H1 (cell line): Measurements from ENCODE around the gene ITGB8. TPM values are rescaled to one million over a fixed set of nuclear protein-coding genes. Genes with fewer than 3 reads are reported as not detected.

ENCODE experiments used
- CTCF ChIA-PET: fragments of 300-600 bp; sonication (Branson Sonifier 250); formaldehyde crosslinking; loops from one replicate; lab custom pipeline; 2021; ENCODE audit not compliant: partially characterized antibody; lab: Charles Lee
- POLR2A ChIA-PET: fragments of 300-600 bp; sonication (Branson Sonifier 250); formaldehyde crosslinking; loops from one replicate; lab custom pipeline; 2021; ENCODE audit warnings: inconsistent platforms; ENCODE audit not compliant: partially characterized antibody; lab: Charles Lee
- DNase-seq, 2 experiments: peaks; one replicate each; pipeline versions ENCODE4 v3.0.0 to v3.0.0-alpha.2; 2010 to 2022; ENCODE audit warnings: low spot score in 2 of 2, low read depth in 1 of 2, mixed read lengths in 1 of 2
- FAIRE-seq: peaks from 2 replicates; lab custom pipeline; 2011; peaks lifted over from hg19 to GRCh38; lab: Jason Lieb, UNC
- H2AFZ ChIP-seq: 2 replicates; pipeline ENCODE4 v1.8.1; 2012; ENCODE audit warnings: low read length, inconsistent platforms
- H2AK5ac ChIP-seq: 2 replicates; pipeline ENCODE4 v1.6.1; 2013; ENCODE audit warnings: low read depth, low read length
- H2BK120ac ChIP-seq: replicated peaks from 2 replicates; pipeline ENCODE3; 2013; ENCODE audit warnings: low read depth, low read length, inconsistent platforms
- H2BK12ac ChIP-seq: 2 replicates; pipeline ENCODE4 v1.6.1; 2013; ENCODE audit warnings: low read depth, low read length
- H2BK15ac ChIP-seq: 2 replicates; pipeline ENCODE4 v1.6.1; 2013; ENCODE audit warnings: low read length
- H2BK20ac ChIP-seq: 2 replicates; pipeline ENCODE4 v1.6.1; 2013; ENCODE audit warnings: low read length
- H2BK5ac ChIP-seq: 2 replicates; pipeline ENCODE4 v1.6.1; 2013; ENCODE audit warnings: low read depth, low read length
- H3K14ac ChIP-seq: 2 replicates; pipeline ENCODE4 v1.6.1; 2013; ENCODE audit warnings: inconsistent platforms; ENCODE audit not compliant: insufficient read length
- H3K18ac ChIP-seq: 2 replicates; pipeline ENCODE4 v1.6.1; 2013; ENCODE audit warnings: low read length; ENCODE audit errors: extremely low read depth
- H3K23ac ChIP-seq: 2 replicates; pipeline ENCODE4 v1.6.1; 2013; ENCODE audit warnings: inconsistent platforms; ENCODE audit not compliant: insufficient read length
- H3K23me2 ChIP-seq: 2 replicates; pipeline ENCODE4 v1.6.1; 2013; ENCODE audit warnings: low read depth, low read length
- H3K27ac ChIP-seq: 2 replicates; pipeline ENCODE4 v1.6.1; 2011; ENCODE audit warnings: low read depth, low read length, inconsistent platforms
- H3K27me3 ChIP-seq, 4 experiments: replicated peaks in 1 of 4; 1 replicate in 1 of 4; 2 replicates in 3 of 4; pipeline versions ENCODE4 v1.6.1 to v1.8.1; 2011 to 2013; ENCODE audit warnings: low read length in 3 of 4, mild to moderate bottlenecking in 3 of 4, inconsistent platforms in 2 of 4, mixed read lengths in 2 of 4, moderate library complexity in 1 of 4; ENCODE audit not compliant: control insufficient read depth in 3 of 4, insufficient read depth in 3 of 4; ENCODE audit errors: extremely low read depth in 1 of 4
- H3K36me3 ChIP-seq, 4 experiments: 2 replicates each; pipeline versions ENCODE4 v1.6.1 to v1.8.1; 2011 to 2013; ENCODE audit warnings: mild to moderate bottlenecking in 4 of 4, low read length in 3 of 4, moderate library complexity in 2 of 4, control low read depth in 1 of 4, inconsistent platforms in 1 of 4; ENCODE audit not compliant: insufficient read depth in 4 of 4, control insufficient read depth in 2 of 4
- H3K4ac ChIP-seq: replicated peaks from 2 replicates; pipeline ENCODE3; 2013; ENCODE audit warnings: low read length, low read depth, mixed read lengths, inconsistent platforms; ENCODE audit not compliant: insufficient read length
- H3K4me1 ChIP-seq, 4 experiments: replicated peaks in 1 of 4; 1 replicate in 1 of 4; 2 replicates in 3 of 4; pipeline versions ENCODE4 v1.6.1 to v1.8.1; 2011 to 2013; ENCODE audit warnings: low read length in 3 of 4, inconsistent platforms in 2 of 4, mixed read lengths in 1 of 4; ENCODE audit not compliant: insufficient read depth in 4 of 4, control insufficient read depth in 3 of 4
- H3K4me2 ChIP-seq, 2 experiments: 2 replicates each; pipeline versions ENCODE4 v1.6.1 to v1.8.1; 2011 to 2013; ENCODE audit warnings: low read depth in 2 of 2, low read length in 2 of 2, control low read depth in 1 of 2, inconsistent platforms in 1 of 2, mild to moderate bottlenecking in 1 of 2; ENCODE audit not compliant: insufficient read depth in 1 of 2
- H3K4me3 ChIP-seq, 4 experiments: fragments of 200-600, 300-600 bp in 1 of 4; sonication (generic), shearing (Covaris generic), sonication (Bioruptor Twin) in 1 of 4; 2 replicates each; pipeline versions ENCODE4 v1.5.1 to v1.8.1; 2011 to 2016; ENCODE audit warnings: low read length in 4 of 4, low read depth in 3 of 4, control low read depth in 2 of 4, inconsistent platforms in 2 of 4, mild to moderate bottlenecking in 2 of 4, mixed read lengths in 1 of 4, moderate library complexity in 1 of 4; ENCODE audit not compliant: insufficient read depth in 2 of 4; ENCODE audit errors: extremely low read depth in 1 of 4
- H3K56ac ChIP-seq: replicated peaks from 2 replicates; pipeline ENCODE3; 2013; ENCODE audit warnings: low read depth, mild to moderate bottlenecking, mixed read lengths, low read length, inconsistent platforms; ENCODE audit not compliant: insufficient read length
- H3K79me1 ChIP-seq: 2 replicates; pipeline ENCODE4 v1.6.1; 2013; ENCODE audit warnings: low read depth, low read length, control low read depth
- H3K79me2 ChIP-seq, 2 experiments: 2 replicates each; pipeline versions ENCODE4 v1.6.1 to v1.8.1; 2012 to 2013; ENCODE audit warnings: low read length in 2 of 2, mild to moderate bottlenecking in 2 of 2, inconsistent platforms in 1 of 2; ENCODE audit not compliant: insufficient read depth in 2 of 2, control insufficient read depth in 1 of 2
- H3K9ac ChIP-seq, 4 experiments: replicated peaks in 1 of 4; 1 replicate in 1 of 4; 2 replicates in 3 of 4; pipeline versions ENCODE4 v1.6.1 to v1.8.1; 2011 to 2013; ENCODE audit warnings: low read depth in 3 of 4, low read length in 3 of 4, control low read depth in 2 of 4, mild to moderate bottlenecking in 2 of 4, moderate library complexity in 2 of 4, inconsistent platforms in 1 of 4; ENCODE audit errors: extremely low read depth in 1 of 4
- H3K9me3 ChIP-seq, 2 experiments: 2 replicates each; pipeline versions ENCODE4 v1.6.1 to v1.8.1; 2012 to 2013; ENCODE audit warnings: mild to moderate bottlenecking in 2 of 2, moderate library complexity in 2 of 2, control low read depth in 1 of 2, inconsistent platforms in 1 of 2, low read depth in 1 of 2, low read length in 1 of 2, mixed read lengths in 1 of 2; ENCODE audit not compliant: insufficient read depth in 2 of 2
- H4K20me1 ChIP-seq, 2 experiments: replicated peaks in 1 of 2; 2 replicates each; pipeline versions ENCODE3 to v1.8.1; 2011 to 2013; ENCODE audit warnings: inconsistent platforms in 2 of 2, low read length in 2 of 2, mild to moderate bottlenecking in 1 of 2; ENCODE audit not compliant: insufficient read depth in 2 of 2, control insufficient read depth in 1 of 2
- H4K5ac ChIP-seq: 2 replicates; pipeline ENCODE4 v1.6.1; 2013; ENCODE audit warnings: low read length, low read depth, mixed read lengths, inconsistent platforms; ENCODE audit not compliant: insufficient read length
- H4K8ac ChIP-seq: 2 replicates; pipeline ENCODE4 v1.8.0; 2013; ENCODE audit warnings: mild to moderate bottlenecking, moderate library complexity, low read length, inconsistent platforms; ENCODE audit not compliant: insufficient read depth; ENCODE audit errors: extremely low read depth
- H4K91ac ChIP-seq: replicated peaks from 2 replicates; pipeline ENCODE3; 2013; ENCODE audit warnings: low read length, mixed read lengths, inconsistent platforms; ENCODE audit not compliant: insufficient read length
- ASH2L ChIP-seq: fragments of 200-600, 300-600 bp; sonication (generic); IDR thresholded peaks from one replicate; pipeline ENCODE4 v1.7.1; 2017; ENCODE audit warnings: low read length
- BCL11A ChIP-seq, 2 experiments: IDR thresholded peaks; one replicate each; pipeline ENCODE4 v1.6.1; 2011; ENCODE audit warnings: low read depth in 2 of 2, low read length in 2 of 2, mild to moderate bottlenecking in 2 of 2
- BRCA1 ChIP-seq: IDR thresholded peaks from 2 replicates; pipeline ENCODE4 v1.6.1; 2012; ENCODE audit warnings: low read depth, low read length, improper control_type of control experiment
- CBX5 ChIP-seq: fragments of 300-800, 300-1000 bp; sonication (generic); IDR thresholded peaks from 2 replicates; pipeline ENCODE4 v1.7.1; 2016; ENCODE audit warnings: antibody characterized with exemption, low read length, low read depth
- CREB1 ChIP-seq: IDR thresholded peaks from 2 replicates; pipeline ENCODE4 v1.6.1; 2012; ENCODE audit warnings: inconsistent platforms
- JUND ChIP-seq: IDR thresholded peaks from 2 replicates; pipeline ENCODE4 v1.6.1; 2011; ENCODE audit warnings: mild to moderate bottlenecking, improper control_type of control experiment, low read length
- MAFK ChIP-seq: IDR thresholded peaks from 2 replicates; pipeline ENCODE4 v1.6.1; 2012; ENCODE audit warnings: low read depth, mild to moderate bottlenecking, improper control_type of control experiment, low read length
- MAX ChIP-seq: IDR thresholded peaks from 2 replicates; pipeline ENCODE4 v1.6.1; 2012; ENCODE audit warnings: inconsistent platforms
- NRF1 ChIP-seq: IDR thresholded peaks from 2 replicates; pipeline ENCODE4 v1.6.1; 2011; ENCODE audit warnings: mild to moderate bottlenecking, low read depth, low read length, improper control_type of control experiment
- RAD21 ChIP-seq, 2 experiments: IDR thresholded peaks in 1 of 2; conservative IDR thresholded peaks in 1 of 2; 2 replicates each; pipeline ENCODE4 v1.6.1; 2011; ENCODE audit warnings: low read depth in 2 of 2, low read length in 2 of 2, improper control_type of control experiment in 1 of 2, inconsistent platforms in 1 of 2, mild to moderate bottlenecking in 1 of 2, moderate library complexity in 1 of 2
- RFX5 ChIP-seq: IDR thresholded peaks from 2 replicates; pipeline ENCODE4 v1.6.1; 2011; ENCODE audit warnings: low read depth, low read length, improper control_type of control experiment, borderline replicate concordance
- RXRA ChIP-seq: IDR thresholded peaks from 2 replicates; pipeline ENCODE4 v1.6.1; 2011; ENCODE audit warnings: low read depth, mild to moderate bottlenecking, low read length, moderate library complexity; ENCODE audit not compliant: insufficient read depth
- SAP30 ChIP-seq: fragments of 300-600 bp; sonication (generic); IDR thresholded peaks from 2 replicates; pipeline ENCODE4 v1.7.1; 2012; ENCODE audit warnings: low read length, moderate library complexity, mild to moderate bottlenecking, inconsistent platforms; ENCODE audit not compliant: insufficient read depth, insufficient replicate concordance
- SUZ12 ChIP-seq: fragments of 200-600 bp; sonication (generic); IDR thresholded peaks from 2 replicates; pipeline ENCODE4 v1.6.1; 2012; ENCODE audit warnings: mild to moderate bottlenecking, inconsistent platforms, low read length, moderate library complexity, mixed read lengths
- TBP ChIP-seq: IDR thresholded peaks from 2 replicates; pipeline ENCODE4 v1.6.1; 2011; ENCODE audit warnings: low read depth, low read length, improper control_type of control experiment
- WGBS, 2 experiments: shearing (Covaris generic) in 1 of 2; methylation state at CpG; one replicate each; pipeline versions ENCODE4 v1.1.6 to v1.1.7; 2013 to 2015; ENCODE audit warnings: low lambda C conversion rate in 2 of 2, mixed read lengths in 2 of 2, inconsistent platforms in 1 of 2, low coverage in 1 of 2, missing lambda C conversion rate in 1 of 2; ENCODE audit not compliant: insufficient replicate concordance in 2 of 2, insufficient coverage in 1 of 2, insufficient read length in 1 of 2; ENCODE audit errors: extremely low coverage in 1 of 2, missing lambda C conversion rate in 1 of 2; 5-methylcytosine and 5-hydroxymethylcytosine counted together
- polyA plus RNA-seq, 7 experiments: library from polyadenylated mRNA; depleted of rRNA in 3 of 7; stranded (reverse) in 5 of 7; unstranded in 2 of 7; fragments of >200 nt in 5 of 7; fragments of 200-250 nt in 2 of 7; gene quantifications; 1 replicate in 5 of 7; 2 replicates in 1 of 7; 4 replicates in 1 of 7; pipeline versions ENCODE4 v1.2.1 to v1.2.3, GENCODE V29; 2011 to 2013; ENCODE audit warnings: missing spikeins in 2 of 7, mixed read lengths in 2 of 7
- total RNA-seq: library from RNA; stranded (reverse); fragmentation: NEBNext Ultra II Directional; extraction: Animal tissue kit (Norgen Biotek cat#: 25700); gene quantifications from 2 replicates; pipeline ENCODE4 v1.2.1, GENCODE V29; 2021

Gene ITGB8
- total and polyA plus RNA-seq, 2 of the 8 experiments (the other 6 are each of a cell fraction or from before 2014, with no cell fraction given): 1.2 to 3.6 TPM

- Histone ChIP-seq H3K27me3 (no peaks in the 10 kb centered on the region), H3K27ac (no peak overlapping the region), H4K91ac (no peak overlapping the region), H3K9ac (no peak overlapping the region), H3K79me1 (no peaks in the 10 kb centered on the region), H3K79me2 (no peaks in the 10 kb centered on the region), H3K4me3 (no peak overlapping the region), H2BK5ac (no peak overlapping the region), H2BK15ac (no peak overlapping the region), H2BK12ac (no peak overlapping the region), H3K18ac (no peak overlapping the region), H3K9me3 (peaks cover 0 to 6% of the 10 kb centered on the region in 2 experiments; a peak in 1 of 4 replicates), H4K5ac (no peak overlapping the region), H2BK120ac (no peak overlapping the region), H2BK20ac (no peak overlapping the region), H3K4me2 (no peak overlapping the region), H3K36me3 (no peaks in the 10 kb centered on the region), H4K8ac (no peak overlapping the region), H3K56ac (no peak overlapping the region), H3K14ac (no peak overlapping the region), H2AFZ (no peak overlapping the region), H3K4ac (no peak overlapping the region), H3K4me1 (no peaks in the 10 kb centered on the region), H3K23me2 (no peaks in the 10 kb centered on the region), H2AK5ac (no peak overlapping the region), H4K20me1 (no peaks in the 10 kb centered on the region), H3K23ac (no peak overlapping the region)
- POLR2A ChIA-PET: no interaction called here
- DNase-seq (no peak), FAIRE-seq (no peak)
- CTCF ChIA-PET: interaction anchor here (0.8 to 1.6 kb wide), 3 partner anchors 9 to 149 kb away, joined by 3 to 12 read pairs (median 4); no protein-coding TSS in a partner anchor
- 89% methylated on average over 3 of the region's 3 CpGs; no CpG with 5 or more reads in 1 of the 2 experiments for WGBS, 2 experiments
- TF ChIP-seq CREB1 (no peak), TBP (no peak), RAD21 (IDR thresholded peaks at IDR 0.05 in 1 of 2, conservative IDR thresholded peaks at IDR 0.05 in 1 of 2; ENCODE audit: low read depth in 2 of 2, low read length in 2 of 2) (no peak), ASH2L (no peak), BRCA1 (no peak), MAFK (no peak), SAP30 (no peak), CBX5 (no peak), SUZ12 (no peak), RXRA (no peak), BCL11A (IDR thresholded peaks at IDR 0.05; ENCODE audit: low read depth in 2 of 2, low read length in 2 of 2) (no peak), JUND (no peak), RFX5 (no peak), MAX (no peak), NRF1 (no peak)
Observed at GRCh38 chr7:20449176-20449575, 118.5 kb downstream of the ITGB8 start.
